NCI-H2171 treated with DMSO at 0.1 percent for 48 hours (cell line): ENCODE data around the gene MYH9.

Experiments
- DNase-seq: peaks from one replicate; lab custom pipeline; 2025; lab: John Stamatoyannopoulos, UW

Gene MYH9

DNA sequence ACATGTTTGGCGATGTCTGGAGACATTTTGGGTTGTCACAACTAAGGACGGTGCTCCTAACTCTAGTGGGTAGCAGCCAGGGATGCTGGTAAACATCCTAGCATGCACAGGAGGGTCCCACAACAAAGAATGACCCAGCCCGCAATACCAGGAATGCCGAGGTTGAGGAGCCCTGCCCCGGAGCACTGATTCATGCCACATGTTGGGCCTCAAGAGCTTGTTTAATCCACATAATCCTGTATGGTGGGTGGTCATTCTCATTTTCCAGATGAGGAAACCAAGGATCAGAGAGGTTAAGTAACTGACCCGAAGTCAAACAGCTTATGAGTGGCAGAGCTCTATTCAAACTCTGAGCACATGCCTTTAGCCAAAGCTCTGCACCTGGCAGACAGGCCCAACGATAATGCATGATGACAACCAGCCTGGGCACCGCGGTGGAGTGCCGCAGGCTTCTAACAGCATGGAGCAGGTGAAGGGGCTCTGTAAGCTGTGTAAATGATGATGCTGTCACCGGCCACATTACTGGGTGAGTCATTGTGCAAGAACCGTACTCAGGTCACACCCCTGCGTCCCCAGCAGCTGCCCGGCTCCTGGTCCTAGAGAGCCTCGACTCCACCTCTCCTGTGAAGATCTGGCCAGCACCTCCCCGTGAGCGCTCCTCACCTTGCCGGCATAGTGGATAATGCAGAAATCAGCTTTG is 76.2 kb downstream of the MYH9 start:
- DNase-seq, result no peak

DNA sequence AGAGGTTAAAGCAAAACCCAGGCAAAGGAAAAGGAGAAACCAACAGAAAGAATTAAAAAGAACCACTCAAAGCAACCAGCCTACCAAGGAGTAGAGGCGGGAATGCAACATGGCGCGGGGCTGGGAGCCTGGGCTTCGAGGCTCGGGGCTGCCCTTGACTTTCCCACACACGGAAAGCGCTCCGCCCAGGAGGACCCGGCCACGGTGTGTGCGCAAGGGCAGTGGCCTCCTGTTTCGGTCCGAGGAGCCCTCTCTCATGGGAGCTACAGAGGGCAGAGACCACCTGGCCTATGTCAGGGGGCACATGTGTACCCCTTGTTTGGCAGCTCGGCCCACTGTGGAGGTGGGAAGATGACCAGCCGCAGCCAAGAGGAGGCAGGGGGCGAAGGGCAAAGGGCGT is 78.9 kb downstream of the MYH9 start:
- no peak for DNase-seq

DNA sequence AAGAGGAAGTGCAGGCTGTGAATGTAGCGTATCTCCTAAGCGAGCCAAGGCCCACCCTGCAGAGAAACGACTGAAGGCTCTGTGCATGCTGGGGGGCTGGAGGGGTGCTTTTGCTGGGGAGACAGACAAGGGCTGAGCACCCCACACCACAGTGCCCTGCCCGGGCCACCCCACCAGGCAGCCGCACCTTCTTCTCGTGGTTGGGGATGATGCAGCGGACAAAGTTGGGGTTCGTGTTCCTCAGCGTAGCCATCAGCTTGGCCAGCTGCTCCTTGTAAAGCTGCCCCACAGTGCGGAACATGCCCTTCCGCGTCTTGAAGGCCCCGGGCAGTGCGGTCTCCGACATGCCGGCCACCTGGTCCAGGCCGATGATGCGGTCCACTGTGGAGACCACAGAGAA is 81.5 kb downstream of the MYH9 start:
- DNase-seq, result no peak

DNA sequence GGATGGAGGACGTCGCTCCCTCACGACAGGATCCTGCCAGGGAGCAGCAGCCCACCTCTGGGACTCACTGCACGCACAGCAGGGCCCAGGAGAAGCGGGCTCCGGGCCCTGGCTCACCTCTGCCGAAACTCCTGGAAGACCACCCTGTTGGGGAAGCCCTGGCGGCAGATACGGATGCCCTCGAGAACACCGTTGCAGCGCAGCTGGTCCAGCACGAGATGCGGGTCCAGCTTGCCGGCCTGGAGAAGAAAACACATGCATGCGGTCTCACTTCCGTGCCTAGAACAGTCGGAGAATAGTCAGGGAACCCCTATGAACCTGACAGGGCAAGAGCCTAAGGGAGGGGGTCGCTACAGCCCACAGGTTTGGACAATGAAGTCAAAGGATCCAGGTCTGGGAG is 82.0 kb downstream of the MYH9 start:
- DNase-seq, result no peak

DNA sequence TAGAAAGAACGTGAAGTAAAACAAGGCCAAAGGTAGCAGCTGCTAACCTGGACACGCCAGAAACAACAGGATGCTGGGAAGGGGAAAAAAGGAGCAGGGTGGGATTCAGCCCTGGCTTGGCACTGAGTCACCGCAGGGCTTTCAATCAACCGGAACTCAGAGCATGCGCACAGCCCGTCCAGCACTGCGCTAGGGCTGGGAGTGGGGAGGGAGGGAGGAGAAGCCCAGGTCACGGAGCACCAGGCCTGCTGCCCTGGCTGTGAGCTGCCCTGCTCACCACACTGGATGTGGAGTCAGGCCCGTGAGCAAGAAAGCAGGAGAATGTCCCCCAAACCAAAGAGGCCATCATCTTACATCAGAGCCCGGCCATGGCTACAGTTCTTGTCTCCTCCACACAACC is 83.3 kb downstream of the MYH9 start:
- no peak for DNase-seq

DNA sequence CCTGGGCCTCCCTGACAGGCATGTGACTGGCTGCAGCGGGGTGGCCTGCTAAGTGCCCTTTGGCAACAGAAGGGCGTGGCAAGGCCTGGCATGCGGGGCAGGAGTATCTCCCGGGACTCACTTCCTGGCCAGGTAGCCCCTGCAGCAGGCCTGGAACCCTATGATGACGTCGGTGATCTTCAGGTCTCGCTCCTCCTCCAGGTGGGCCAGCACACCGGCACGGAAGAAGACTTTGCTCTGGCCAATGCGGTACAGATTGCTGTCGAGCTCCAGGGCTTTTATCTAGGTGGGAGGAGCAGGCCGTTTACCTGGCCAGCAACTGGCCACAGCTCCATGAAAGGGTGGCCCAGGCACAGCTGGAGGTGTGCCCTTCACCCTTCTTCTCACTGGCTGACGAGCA is 83.9 kb downstream of the MYH9 start:
- DNase-seq, result no peak

DNA sequence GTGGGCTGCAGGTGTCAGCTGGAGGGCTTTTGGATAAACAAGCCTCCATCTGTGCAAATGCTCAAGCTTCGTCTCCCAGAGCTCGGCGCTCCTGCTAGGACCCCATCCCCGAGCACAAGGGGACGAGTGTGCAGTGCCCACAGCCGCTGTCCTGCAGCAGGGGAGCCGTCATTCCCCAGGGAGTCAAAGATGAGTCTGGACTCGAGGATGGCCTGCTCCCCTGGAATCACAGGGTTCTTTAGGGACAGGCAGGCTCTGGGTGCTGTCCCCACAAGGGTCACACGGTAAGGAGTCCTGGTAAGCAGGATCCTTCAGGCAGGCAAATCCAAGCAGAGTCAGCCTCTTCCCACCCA is 84.7 kb downstream of the MYH9 start:
- DNase-seq, result no peak

DNA sequence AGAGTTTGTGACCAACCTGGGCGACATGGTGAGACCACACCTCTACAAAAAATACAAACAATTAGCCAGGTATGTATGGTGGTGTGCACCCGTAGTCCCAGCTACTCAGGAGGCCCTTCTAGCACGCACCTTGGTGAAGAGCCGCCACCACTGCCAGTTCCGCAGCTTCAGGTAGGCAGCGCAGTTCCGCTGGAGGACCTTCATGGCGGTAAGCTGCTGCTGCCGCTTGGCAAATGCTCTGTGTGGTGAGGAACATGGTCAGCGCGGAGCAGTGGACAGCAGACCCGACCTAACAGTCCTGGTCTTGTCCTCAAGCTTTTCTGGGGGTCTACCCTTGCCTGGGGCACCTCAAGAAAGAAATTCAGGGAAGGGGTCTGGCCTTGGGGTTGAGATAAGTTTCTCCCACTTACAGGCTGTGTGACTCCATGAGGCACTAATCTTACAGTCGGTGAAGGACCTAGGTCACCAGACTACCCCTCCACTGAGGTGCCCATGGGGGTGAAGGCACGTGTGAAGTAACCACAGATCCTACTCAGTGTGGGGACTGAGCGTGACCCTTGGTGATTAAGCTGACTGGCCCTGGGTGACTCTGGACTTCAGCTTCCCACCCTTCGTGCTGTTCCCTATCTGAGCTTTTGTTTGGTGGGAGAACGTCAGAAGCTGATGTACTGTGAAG is 85.2 kb downstream of the MYH9 start:
- no peak for DNase-seq

DNA sequence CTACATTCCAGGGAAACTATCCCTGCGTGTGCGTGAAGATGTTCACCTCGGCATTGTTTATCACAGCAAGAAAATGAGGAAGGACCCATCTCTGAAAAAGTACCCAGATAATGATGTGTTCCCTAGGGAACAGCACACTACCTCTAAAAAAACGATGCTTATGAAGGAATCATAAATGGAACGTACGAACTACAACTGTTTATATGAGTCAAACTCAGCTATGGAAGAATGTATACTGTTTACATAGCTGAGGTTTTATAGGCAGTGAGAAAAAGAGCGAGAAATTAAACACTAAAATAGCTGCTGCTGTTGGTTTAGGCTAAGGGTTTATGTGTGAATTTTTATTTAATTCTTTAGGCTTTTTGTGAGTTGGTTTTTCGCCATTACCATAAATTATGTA is 85.9 kb downstream of the MYH9 start:
- DNase-seq, result no peak

DNA sequence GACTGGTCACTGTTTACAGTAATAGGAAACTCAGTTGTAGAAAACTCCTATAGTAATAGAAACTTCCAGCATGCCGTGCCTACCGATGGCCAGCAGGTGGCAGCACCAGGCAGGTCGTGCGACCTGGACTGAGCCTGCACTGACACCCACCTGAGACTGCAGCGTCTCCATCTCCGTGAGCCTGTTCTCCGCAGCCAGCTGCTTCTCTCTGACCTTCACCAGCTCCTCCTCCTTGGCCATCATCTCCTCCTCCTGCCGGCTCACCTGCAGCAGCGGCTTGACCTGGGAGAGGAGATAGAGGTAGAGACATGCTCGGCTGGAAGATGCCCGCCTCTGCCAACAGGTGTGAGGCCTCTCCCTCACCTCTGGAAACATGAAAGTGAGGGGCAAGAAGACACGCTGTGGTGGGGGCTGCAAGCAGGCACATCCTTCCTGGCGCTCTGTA is 86.4 kb downstream of the MYH9 start:
- DNase-seq, result peak; percentile 80

DNA sequence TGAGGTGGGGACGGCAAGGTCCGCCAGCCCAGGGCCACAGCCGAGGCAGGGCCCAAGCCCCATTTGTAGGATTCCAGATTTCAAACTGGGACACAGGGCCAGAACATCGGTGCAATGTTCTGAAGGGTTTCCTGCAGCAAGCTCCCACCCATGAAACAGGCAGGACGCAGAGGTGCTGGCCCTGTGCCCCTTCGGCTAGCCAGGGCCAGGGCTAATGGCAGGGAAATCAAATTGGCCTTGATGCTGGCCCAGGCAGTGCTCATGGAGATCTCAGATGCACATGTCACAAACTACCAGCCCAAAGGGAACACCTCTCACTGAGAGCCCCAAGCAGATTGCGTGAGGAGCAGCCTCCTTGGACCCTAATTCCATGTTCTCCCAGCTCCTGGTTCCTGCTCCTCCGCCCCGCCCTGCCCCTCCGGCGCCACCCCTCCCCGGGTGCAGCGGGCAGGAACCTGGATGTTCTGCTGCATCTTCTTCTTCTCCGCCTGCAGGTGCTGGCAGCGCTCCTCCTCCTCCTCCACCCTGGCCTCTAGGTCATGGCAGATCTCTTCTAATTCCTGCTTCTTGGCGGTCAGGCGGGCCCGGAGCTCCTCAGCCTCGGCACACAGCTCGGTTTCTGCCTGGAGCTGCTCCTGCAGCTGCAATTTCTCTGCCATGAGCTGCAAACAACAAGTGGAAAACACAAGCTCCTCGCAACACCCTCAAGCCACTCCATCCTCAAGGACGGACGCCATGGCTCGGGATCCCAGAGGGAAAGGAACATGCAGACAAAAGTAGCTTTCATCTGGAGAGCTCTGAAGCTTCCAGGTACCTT is 87.2 kb downstream of the MYH9 start:
- DNase-seq, result no peak

DNA sequence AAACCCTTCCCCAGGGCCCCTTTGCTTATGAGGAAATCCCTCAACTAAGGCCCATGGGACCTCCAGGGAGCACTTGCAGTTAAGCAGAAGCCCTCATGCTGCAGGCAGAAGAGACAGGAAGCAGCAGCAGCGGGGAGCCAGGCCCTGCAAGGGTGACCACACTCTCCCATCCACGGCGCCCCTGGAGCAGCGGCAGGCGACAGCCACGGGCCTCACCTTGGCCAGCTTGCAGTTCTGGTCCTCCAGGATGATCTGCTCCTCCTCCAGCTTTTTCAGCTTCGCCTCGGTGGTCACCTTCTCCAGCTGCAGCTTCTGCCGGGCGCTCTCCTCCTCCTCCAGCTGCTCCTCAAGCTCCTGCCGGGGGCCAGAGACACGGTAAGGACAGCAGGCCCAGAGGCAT is 87.9 kb downstream of the MYH9 start:
- DNase-seq, result no peak

DNA sequence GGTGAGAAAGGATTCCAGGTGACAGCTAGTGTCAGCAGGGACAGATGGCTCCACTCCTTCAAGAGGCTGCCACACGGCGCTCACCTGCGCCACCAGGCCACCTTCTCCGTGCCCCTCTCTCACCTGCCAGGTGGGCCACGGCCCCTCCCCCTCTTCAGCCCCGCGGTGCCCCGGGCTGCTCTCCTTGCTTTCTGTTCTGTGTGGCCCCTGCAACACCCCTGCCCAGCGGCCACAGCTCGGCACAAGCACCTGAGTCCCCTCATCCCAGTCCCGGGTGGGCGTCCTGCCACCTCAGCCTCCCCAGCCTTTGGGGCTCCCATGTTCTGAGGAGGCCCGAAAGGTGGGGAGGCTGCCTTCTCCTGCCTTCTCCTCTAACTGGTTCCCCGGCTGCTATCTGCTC is 88.5 kb downstream of the MYH9 start:
- no peak for DNase-seq

DNA sequence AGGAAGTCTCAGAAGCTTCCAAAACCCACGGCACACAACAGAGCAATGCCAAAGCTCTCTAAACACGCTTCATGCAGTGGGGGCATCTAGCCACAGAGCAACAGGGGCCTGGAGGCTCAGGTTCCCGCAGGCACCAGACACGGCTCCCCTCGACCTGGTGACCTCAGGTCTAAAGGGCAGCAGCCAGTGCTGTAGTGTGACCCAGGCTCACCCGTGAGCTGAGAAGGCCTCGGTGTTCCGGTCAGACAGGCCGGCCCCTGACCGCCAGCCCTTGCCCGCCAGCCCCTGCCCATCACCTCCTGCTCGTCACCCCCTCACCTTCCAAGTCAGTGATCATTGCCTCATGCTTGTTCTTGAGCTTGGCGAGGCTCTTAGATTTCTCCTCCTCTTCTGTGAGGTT is 89.2 kb downstream of the MYH9 start:
- no peak for DNase-seq

DNA sequence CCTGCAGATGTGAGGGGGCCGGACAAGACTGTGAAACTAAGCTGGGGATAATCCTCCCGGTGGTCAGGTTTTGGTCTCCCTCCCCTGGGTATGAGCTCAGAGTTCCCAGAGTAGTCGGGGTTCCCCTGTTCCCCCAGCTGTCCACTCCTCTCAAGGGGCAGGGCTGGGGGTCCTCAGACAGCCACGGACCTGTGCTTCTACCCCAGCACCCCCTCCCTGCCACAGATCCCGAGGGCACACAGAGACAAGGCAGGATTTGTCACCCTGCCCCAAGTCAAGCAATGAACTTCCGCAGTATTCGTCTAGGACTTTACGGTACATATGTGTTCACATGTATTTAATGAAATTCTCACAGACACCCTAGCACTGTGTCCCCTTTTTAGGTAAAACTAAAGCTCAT is 89.6 kb downstream of the MYH9 start:
- no peak for DNase-seq

DNA sequence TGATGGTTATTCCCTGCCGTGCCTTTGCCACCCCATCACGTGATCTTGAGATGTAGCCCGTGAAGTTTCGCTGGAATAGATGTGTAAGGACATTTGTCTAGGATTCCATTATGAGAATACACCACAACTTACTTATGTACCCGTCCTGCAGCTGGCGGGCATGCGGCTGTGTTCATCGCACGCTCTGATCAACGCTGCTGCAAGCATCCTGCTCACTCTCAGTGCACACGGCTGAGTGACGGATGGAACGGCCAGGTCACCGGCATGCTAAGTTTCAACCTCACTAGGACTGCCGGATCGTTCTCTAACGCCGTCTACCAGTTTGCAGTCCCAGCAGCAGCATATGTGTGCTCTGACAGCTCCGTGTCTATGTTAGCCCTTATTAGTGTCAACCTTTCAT is 90.2 kb downstream of the MYH9 start:
- no peak for DNase-seq

DNA sequence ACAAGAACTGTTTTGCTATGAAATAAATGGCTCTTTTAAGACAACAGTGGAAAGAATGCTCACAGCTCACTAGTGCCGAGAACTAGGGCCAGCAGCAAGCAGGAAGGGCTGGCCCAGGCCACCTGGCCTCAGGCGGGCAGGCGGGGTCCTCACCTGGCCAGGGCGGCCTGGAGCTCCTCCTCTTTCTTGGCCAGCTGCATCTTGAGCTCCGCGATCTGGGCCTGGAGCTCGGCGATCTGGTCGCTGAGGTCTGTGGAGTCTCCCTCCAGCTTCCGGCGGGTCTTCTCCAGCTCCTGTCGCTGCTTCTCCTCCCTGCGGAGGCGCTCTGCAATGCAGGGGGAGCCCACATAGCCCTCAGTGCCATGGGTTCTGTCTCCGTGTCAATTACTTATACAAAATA is 91.1 kb downstream of the MYH9 start:
- no peak for DNase-seq

DNA sequence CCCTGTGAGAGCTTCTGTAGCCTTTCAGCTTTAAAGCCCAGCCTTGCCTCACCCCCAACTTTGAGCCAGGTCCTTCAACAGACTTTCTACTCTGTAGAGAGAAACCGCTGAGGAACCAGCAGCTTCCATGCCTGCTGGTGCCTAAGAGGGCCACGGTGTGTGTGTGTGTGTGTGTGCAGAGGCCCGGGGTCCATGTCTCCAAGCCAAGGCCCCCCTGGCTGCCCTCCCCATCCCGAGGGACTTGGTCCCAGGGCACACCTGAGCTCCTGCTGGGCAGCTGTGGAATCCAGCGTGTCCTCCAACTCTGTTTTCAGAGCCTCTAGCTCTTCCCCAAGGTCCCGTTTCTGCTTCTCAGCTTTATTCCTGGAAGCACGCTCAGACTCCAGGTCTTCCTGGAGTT is 92.5 kb downstream of the MYH9 start:
- DNase-seq, result no peak

DNA sequence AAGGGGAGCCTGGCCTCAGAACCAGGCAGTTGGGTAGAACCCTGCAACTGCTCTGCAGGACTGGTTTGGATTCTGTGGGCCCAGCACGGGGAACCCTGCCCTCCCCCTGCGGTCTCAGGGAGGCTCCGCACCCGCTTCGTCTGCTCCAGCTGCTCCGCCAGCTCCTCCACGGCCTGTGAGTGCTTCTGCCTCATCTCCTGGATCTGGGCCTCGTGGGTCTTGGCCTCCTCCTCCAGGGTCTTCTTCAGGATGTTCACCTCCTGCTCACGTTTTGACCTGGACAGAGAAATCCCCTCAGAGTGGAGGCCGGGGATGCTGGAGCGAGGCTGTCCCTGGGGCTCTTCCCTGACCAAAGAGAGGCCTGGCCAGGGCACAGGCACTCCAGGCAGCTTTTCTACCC is 93.0 kb downstream of the MYH9 start:
- DNase-seq, result no peak

DNA sequence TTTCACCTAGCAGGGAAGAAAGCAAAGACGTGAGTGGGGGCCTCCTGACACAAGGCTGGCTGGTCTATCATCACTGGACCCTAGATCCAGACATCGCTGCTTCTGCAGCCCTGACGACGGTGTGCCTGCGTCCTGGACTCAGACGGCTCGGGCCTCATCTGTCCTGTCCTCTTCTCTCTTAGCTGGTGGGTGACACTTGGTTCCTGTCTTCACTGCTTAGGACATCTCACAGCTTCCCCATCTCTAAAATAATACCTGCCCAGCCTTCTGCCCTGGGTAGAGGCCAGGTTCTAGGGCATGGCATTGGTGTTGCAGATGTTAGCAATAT is 93.5 kb downstream of the MYH9 start:
- DNase-seq, result no peak

DNA sequence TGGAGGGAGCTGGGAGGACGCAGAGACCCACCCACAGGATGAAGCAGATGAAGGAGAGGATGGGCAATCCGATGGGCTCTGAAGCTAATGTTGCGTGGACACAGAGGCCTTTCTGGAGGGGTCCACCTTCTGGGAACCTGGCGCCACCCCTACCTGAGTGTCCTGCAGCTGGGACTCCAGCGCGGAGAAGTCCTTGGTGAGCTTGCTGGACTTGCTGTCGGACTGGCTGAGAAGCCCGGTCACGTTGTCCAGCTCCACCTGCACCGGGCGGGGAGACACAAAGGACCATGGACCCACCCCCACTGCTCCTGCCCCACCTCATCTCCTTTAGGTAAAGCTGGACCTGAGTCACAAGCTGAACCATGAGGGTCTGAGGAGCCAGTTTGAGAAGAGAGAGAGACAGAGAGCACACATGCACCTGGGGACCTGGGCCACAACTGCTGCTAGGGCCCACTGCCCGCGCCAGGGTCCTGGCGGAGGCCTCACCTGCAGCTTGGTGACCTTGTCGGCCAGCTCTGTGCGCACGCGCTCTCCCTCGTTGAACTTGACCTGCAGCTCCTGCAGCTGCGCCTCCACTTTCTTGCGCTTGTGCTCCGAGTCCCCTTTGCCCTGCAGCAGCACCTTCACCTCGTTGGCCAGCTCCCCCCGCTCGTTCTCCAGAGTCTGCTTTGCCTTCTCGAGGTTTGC is 94.0 kb downstream of the MYH9 start:
- DNase-seq, result no peak

DNA sequence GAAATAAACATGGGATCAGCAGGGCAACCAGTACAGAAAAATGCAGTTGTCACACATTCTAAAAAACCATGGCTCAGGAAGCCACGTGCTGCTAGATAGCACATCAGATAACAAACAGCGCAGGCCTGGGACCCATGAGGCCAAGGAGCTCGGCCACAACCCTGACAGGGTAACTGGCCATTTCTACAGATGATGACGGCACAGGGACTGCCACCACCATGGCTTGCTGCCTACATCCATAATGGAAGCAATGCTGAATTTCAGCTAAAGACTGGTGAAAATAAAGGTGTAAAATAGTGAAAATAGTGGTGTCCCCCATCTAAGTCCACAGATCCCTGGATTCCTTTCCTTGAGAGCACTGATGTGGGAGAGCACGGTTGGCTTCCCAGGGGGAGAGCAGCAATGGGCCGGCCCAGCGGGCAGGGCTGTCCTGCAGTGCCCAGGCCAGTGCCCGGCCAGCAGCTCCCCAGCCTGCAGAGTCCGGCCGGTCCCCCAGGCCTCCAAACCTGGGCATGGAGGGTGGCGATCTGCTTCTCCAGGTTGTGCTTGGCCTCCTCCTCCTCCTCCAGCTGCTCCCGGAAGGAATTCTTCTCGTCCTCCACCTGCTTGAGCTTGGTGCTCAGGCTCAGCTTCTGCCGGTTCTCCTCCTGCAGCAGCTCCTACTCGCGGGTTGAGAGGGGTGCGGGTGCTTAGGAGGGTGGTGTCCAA is 94.8 kb downstream of the MYH9 start:
- DNase-seq, result no peak
